ENCODE data around the gene KCNC3.

GRCh38 chr19:50266041-50266440 lies 63.1 kb downstream of the KCNC3 start:
- TF ChIP-seq CTCF (IDR thresholded peaks at IDR 0.05) (no peak), POLR2AphosphoS5 (IDR thresholded peaks at IDR 0.05) (no peak)
